OCI-LY3 (cell line): ENCODE data around the gene CCDC12.

ENCODE experiments used
- EZH2phosphoT487 ChIP-seq: fragments of 200-600 bp; shearing (Covaris generic); IDR thresholded peaks from 2 replicates; pipeline ENCODE4 v1.6.1; 2018; ENCODE audit warnings: antibody characterized with exemption, mixed run types, low read depth
- TF ChIP-seq, protein P1 (sequence below): fragments of 200-600, 300-600 bp; sonication (generic); IDR thresholded peaks from 2 replicates; pipeline ENCODE4 v1.5.1; 2014; ENCODE audit warnings: antibody characterized with exemption, low read length, low read depth

DNA sequence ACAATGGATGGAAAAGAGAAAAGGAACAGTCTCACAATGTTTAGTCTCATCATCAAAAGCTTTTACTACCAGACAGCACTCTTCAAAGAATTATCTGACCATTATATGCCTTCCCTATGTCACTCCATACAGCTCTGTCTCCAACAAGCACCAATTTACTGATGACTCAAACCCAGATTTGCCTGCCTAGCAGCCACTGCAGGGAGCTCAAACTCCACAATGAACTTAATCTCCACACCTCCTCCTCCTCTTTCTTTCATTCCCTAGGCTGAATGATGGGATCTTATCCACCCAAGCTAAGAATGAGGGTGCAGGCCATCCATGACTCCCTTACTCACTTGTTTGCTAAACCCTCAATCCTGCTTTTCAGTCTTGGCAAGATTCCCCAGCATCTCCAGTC lies 48.4 kb upstream of the CCDC12 start:
- TF ChIP-seq, protein P1, sequence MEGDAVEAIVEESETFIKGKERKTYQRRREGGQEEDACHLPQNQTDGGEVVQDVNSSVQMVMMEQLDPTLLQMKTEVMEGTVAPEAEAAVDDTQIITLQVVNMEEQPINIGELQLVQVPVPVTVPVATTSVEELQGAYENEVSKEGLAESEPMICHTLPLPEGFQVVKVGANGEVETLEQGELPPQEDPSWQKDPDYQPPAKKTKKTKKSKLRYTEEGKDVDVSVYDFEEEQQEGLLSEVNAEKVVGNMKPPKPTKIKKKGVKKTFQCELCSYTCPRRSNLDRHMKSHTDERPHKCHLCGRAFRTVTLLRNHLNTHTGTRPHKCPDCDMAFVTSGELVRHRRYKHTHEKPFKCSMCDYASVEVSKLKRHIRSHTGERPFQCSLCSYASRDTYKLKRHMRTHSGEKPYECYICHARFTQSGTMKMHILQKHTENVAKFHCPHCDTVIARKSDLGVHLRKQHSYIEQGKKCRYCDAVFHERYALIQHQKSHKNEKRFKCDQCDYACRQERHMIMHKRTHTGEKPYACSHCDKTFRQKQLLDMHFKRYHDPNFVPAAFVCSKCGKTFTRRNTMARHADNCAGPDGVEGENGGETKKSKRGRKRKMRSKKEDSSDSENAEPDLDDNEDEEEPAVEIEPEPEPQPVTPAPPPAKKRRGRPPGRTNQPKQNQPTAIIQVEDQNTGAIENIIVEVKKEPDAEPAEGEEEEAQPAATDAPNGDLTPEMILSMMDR, result no peak; the same call in 1 of the 2 replicates
- TF ChIP-seq EZH2phosphoT487, result no peak
